Nephron (organoid): ENCODE measurements around the gene ZBED4.
"Not testable (repeated sequence)": the region's sequence is repeated elsewhere in the genome, so short reads cannot be mapped to it uniquely, and the experiment has no call there.

Experiments used
- H3K27ac Mint-ChIP-seq, 3 experiments: 2 replicates each; pipeline ENCODE4 v1.8.0; 2020; ENCODE audit warnings: mixed read lengths in 3 of 3, mild to moderate bottlenecking in 2 of 3, moderate library complexity in 1 of 3
- H3K27me3 Mint-ChIP-seq: 2 replicates; pipeline ENCODE4 v1.8.0; 2021; ENCODE audit warnings: low read depth, mild to moderate bottlenecking, moderate library complexity, mixed read lengths
- H3K36me3 Mint-ChIP-seq: 2 replicates; pipeline ENCODE4 v1.8.0; 2020; ENCODE audit warnings: low read depth, mixed read lengths
- H3K4me1 Mint-ChIP-seq: 2 replicates; pipeline ENCODE4 v1.8.0; 2020; ENCODE audit warnings: mixed read lengths
- H3K4me3 Mint-ChIP-seq, 3 experiments: 2 replicates each; pipeline ENCODE4 v1.8.0; 2020; ENCODE audit warnings: mild to moderate bottlenecking in 3 of 3, mixed read lengths in 3 of 3, moderate library complexity in 2 of 3
- H3K9me3 Mint-ChIP-seq: 2 replicates; pipeline ENCODE4 v1.8.0; 2020; ENCODE audit warnings: mixed read lengths
- CTCF ChIP-seq, 3 experiments: fragments of 200-600 bp; sonication (generic); IDR thresholded peaks; one replicate each; pipeline ENCODE4 v1.5.0; 2021; ENCODE audit warnings: antibody characterized with exemption in 3 of 3; ENCODE audit not compliant: unreplicated experiment in 3 of 3

The ZBED4 gene

GRCh38 chr22:49848690-49849160, 4.9 kb upstream of the ZBED4 start:
- no peak overlapping the region for H3K27ac Mint-ChIP-seq
- peaks cover 81% of the 10 kb centered on the region for H3K27me3 Mint-ChIP-seq
- no peak for TF ChIP-seq CTCF (IDR thresholded peaks at IDR 0.05; ENCODE audit: unreplicated experiment in 3 of 3)
- H3K36me3 Mint-ChIP-seq: no peaks in the 10 kb centered on the region
- H3K4me3 Mint-ChIP-seq: no peak overlapping the region
- no peaks in the 10 kb centered on the region for H3K9me3 Mint-ChIP-seq
- H3K4me1 Mint-ChIP-seq: peaks cover 5% of the 10 kb centered on the region

- Mint-ChIP-seq H3K9me3 (no peaks in the 10 kb centered on the region), H3K36me3 (no peaks in the 10 kb centered on the region), H3K4me1 (peaks cover 5% of the 10 kb centered on the region), H3K27me3 (peaks cover 78% of the 10 kb centered on the region), H3K4me3 (peak overlapping the region; percentile 59 to 70 (median 69)), H3K27ac (no peak overlapping the region)
- no peak for TF ChIP-seq CTCF (IDR thresholded peaks at IDR 0.05; ENCODE audit: unreplicated experiment in 3 of 3)
Observed at GRCh38 chr22:49849161-49850020, 4.3 kb upstream of the ZBED4 start.

GRCh38 chr22:49850021-49850911, 3.4 kb upstream of the ZBED4 start:
- Mint-ChIP-seq H3K27ac (no peak overlapping the region), H3K27me3 (peaks cover 73% of the 10 kb centered on the region), H3K4me1 (peaks cover 13% of the 10 kb centered on the region), H3K9me3 (no peaks in the 10 kb centered on the region), H3K4me3 (peak overlapping the region; percentile 69 to 86 (median 82)), H3K36me3 (no peaks in the 10 kb centered on the region)
- TF ChIP-seq CTCF (IDR thresholded peaks at IDR 0.05; ENCODE audit: unreplicated experiment in 3 of 3): no peak

- peak overlapping the region; percentile 23 to 73 (median 55) for H3K27ac Mint-ChIP-seq
- peak overlapping the region; percentile 79 to 86 (median 82) for H3K4me3 Mint-ChIP-seq
- H3K36me3 Mint-ChIP-seq: no peaks in the 10 kb centered on the region
- peaks cover 22% of the 10 kb centered on the region for H3K4me1 Mint-ChIP-seq
- H3K27me3 Mint-ChIP-seq: peaks cover 64% of the 10 kb centered on the region
- TF ChIP-seq CTCF (IDR thresholded peaks at IDR 0.05; ENCODE audit: unreplicated experiment in 3 of 3): no peak
- H3K9me3 Mint-ChIP-seq: no peaks in the 10 kb centered on the region
Observed at GRCh38 chr22:49850959-49851802, 2.5 kb upstream of the ZBED4 start.

GRCh38 chr22:49852568-49852897, 1.1 kb upstream of the ZBED4 start:
- not testable (repeated sequence) for H3K36me3 Mint-ChIP-seq, H3K9me3 Mint-ChIP-seq
- H3K27me3 Mint-ChIP-seq: peaks cover 50% of the 10 kb centered on the region
- H3K27ac Mint-ChIP-seq: peak overlapping the region in 2 of 3 experiments; percentile 39 to 66
- peaks cover 24% of the 10 kb centered on the region for H3K4me1 Mint-ChIP-seq
- H3K4me3 Mint-ChIP-seq: peak overlapping the region; percentile 79 to 86 (median 86)
